CD1c-positive myeloid dendritic cell (primary cell): ENCODE measurements around the gene THOC5.
"Not testable (repeated sequence)": the region's sequence is repeated elsewhere in the genome, so short reads cannot be mapped to it uniquely, and the experiment has no call there.

Source experiments
- DNase-seq: peaks from one replicate; pipeline ENCODE4 v3.0.0-alpha.2; 2016; ENCODE audit errors: extremely low spot score

Gene THOC5

DNA sequence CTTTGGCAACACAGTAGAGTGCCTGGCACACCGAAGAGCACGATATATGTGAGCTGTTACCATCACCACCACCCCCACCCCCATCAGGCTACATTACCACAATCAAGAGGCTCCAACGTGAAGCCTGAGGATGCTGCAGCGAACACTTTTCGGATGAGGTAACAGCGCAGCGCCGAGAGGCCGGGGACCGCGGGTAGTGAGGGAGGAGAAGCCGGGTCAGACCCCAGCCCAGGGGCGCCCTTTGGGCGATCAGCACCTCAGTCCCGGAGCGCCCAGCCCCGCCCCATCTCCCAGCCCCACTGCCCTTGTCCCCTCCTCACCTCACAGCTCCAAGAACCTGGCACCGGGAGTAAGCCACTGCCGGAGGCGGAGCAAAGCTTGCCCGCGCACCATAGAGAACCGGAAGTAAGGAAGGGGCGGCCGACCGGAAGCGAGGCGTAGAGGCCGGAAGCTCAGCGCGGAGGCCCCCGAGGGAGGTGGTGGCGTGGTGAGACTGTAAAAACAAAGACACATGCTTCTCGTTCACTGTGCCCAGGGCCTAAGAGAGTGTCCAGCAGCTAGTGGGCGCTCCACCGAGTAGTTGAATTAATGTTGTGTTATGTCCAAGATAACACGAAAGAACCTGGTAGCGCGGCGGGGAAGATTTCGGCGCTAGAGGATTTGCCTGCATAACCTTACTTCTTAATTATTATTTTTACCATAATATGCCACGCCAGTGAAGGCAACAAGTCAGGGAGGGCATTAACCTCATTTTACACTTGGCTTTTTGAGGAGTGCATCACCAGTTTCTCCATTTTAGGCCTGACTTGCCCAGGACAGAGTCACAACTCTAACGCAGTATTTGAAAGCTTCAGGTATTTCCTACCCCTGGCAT lies at the start of gene THOC5:
Gene THOC5, minus strand, starts transcription at position 407 of the 874 bp plus-strand sequence. CDS start 4,610 bp downstream, outside the sequence.
- DNase-seq: peak; percentile 93

- DNase-seq: no peak
Measured at GRCh38 chr22:29598684-29599020, 45.1 kb upstream of the THOC5 start.

GRCh38 chr22:29597871-29598683 lies 44.5 kb upstream of the THOC5 start:
- not testable (repeated sequence) for DNase-seq

DNA sequence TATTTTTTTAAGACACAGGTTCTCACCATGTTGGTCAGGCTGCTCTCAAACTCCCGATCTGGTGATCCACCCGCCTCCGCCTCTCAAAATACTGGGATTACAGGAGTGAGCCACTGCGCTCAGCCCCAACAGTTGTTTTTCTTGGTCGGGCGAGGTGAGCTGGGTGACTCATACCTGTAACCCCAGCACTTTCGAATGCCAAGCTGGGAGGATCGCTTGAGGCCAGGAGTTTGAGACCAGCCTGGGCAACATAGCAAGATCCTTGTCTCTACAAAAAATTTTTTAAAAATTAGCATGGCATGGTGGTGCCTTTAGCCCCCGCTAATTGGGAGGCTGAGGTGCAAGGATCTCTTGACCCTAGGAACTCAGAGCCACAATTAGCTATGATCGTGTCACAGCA lies 42.9 kb upstream of the THOC5 start:
- DNase-seq: no peak

DNA sequence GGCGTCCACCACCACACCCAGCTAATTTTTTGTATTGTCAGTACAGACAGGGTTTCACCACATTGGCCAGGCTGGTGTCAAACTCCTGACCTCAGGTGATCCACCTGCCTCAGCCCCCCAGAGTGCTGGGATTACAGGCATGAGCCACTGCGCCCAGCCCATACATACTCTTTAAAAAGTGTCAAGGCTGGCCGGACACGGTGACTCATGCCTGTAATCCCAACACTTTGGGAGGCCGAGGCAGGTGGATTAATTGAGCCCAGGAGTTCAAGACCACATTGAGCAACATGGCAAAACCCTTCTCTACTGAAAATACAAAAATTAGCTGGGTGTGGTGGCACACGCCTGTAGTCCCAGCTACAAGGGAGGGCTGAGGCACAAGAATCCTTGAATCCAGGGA lies 40.9 kb upstream of the THOC5 start:
- not testable (repeated sequence) for DNase-seq

DNA sequence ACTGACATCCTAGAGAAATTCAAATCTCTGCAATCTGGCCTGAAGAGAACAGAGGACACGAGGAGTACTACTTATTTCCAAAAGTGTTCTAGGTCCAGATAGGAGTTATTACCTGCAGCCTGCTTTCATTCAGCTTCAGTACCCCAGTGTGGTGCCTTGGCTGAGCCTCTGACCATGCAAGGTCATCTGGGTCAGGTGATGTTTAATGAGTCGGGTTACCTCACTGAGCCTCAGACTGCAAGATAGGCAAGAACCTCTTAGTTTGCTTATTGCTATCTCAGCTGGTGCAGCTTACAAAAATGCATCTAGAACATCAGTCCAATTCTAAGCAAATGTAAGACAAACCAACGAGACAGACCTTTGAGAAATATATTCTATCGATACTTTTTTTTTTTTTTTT lies 40.4 kb upstream of the THOC5 start:
- DNase-seq: no peak

DNA sequence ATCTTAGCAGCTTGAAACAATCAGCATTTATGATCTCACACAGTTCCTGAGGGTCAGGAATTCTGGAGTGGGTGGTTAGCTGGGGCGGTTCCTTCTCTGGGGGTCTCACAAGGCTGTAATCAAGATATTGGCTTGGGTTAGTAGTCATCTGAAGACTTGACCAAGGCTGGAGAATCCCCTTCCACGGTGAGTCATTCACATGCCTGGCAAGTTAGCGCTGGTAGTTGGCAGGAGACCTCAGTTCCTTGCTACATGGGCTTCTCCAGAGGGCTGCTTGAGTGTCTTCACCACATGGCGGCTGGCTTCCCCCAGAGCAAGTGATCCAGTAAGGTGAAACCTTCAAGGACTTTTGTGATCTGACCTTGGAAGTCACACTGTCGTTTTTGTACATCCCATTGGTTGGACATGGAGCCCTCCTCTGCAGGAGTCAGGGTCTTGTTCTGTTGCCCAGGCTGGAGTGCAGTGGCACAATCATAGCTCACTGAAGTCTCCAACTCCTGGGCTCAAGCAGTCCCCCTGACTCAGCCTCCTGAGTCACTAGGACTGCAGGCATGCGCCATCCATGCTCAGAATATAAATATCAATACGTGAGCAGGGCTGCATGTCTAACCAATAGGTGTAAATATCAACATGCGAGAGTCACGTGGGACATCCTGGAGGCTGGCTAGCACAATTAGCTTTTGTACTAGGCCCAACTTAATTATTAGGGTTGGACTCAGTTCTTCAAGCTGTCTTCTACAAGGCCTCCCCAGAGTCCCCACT lies 34.6 kb upstream of the THOC5 start:
- peak; percentile 28 for DNase-seq

DNA sequence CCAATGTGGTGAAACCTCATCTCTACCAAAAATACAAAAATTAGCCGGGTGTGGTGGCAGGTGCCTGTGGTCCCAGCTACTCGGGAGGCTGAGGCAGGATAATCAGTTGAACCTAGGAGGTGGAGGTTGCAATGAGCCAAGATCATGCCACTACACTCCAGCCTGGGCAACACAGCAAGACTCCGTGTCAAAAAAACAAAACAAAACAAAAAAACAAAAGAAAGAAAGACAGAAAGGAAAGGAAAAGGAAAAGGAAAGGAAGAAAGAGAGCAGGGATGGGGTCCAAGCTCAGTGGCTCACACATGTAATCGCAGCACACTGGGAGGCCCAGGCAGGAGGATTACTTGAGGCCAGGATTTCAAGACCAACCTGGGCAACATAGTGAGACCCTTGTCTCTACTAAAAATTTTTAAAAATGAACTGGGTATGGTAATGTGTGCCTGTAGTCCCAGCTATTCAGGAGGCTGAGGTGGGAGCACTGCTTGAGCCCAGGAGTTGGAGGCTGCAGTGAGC lies 32.7 kb upstream of the THOC5 start:
- DNase-seq: not testable (repeated sequence)

DNA sequence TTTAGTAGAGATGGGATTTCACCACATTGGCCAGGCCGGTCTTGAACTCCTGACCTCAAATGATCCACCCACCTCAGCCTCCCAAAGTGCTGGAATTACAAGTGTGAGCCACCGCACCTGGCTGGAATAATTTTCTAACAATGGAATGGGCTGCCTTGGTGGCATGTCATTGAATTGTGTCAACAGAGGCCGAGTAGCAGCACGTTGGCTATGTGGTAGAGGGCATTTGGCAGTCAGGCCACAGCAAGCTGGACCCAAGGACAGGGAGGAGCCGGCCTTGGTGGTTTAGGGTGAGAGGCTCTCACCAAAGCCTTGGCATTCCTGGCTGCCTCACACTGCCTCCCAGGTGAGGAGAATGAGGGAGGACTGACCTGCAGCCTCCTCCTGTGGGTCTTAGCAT lies 31.4 kb upstream of the THOC5 start:
- no peak for DNase-seq

- no peak for DNase-seq
Measured at GRCh38 chr22:29581799-29582198, 28.2 kb upstream of the THOC5 start.

DNA sequence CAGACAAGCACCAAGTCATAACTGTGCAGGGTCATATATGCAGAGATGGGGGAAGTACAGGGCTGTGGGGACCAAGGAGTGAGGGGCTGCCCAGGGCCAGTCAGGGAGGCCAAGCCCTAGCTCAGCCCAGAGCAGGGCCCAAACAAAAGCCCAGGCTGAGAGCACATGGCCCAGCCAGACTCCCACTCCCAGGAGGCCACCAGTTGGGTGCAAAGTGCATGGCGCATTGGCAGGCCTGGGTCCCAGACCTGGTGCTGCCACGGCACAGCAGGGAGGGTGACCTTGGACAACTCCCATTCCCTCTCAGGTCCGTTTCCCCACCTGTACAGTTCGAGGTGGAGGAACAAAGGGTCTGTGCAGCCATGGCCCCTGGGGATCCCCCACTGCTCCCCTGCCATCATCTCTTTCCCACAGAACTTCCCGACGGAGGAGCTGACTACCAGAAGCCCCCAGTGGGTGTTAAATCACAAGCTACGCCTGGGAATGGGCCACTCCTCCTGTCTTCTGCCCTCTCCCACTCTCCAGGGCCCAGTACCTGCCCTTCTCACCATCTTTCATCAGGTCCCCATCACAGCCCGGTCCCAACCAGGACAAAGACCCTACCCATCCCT lies 26.7 kb upstream of the THOC5 start:
- no peak for DNase-seq

- DNase-seq: no peak
Measured at GRCh38 chr22:29578462-29579200, 25.1 kb upstream of the THOC5 start.

DNA sequence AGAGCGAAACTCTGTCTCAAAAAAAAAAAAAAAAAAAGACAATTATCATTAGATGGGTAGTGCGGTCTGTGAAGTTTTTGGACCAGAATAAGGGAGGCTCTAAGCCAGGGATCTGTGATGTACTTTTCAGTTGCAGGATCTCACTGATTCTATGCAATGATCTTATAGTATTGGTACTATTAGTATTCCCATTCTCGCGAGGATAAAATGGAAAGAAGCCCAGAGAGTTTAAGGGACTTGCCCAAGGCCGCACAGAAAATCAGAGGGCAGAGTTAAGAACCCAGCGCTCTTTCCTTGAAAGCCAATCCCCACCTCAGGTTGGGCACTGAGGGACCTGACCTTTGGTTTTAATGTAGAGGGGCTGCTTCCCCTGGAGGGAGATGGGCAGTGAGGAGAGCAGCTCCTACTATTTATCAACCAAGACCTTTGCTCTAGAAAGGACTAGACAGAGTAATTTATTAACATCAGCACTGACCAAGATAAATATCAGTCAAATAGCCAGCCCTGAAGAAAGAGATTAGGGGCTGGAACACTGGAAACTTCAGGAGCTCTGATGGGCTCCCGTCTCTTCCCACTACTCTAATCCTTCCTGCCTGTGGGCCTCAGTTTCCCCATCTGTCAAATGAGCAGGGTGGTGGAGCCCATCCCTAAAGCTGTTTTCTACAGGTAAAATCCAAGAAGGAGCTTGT lies 21.3 kb upstream of the THOC5 start:
- DNase-seq: no peak

DNA sequence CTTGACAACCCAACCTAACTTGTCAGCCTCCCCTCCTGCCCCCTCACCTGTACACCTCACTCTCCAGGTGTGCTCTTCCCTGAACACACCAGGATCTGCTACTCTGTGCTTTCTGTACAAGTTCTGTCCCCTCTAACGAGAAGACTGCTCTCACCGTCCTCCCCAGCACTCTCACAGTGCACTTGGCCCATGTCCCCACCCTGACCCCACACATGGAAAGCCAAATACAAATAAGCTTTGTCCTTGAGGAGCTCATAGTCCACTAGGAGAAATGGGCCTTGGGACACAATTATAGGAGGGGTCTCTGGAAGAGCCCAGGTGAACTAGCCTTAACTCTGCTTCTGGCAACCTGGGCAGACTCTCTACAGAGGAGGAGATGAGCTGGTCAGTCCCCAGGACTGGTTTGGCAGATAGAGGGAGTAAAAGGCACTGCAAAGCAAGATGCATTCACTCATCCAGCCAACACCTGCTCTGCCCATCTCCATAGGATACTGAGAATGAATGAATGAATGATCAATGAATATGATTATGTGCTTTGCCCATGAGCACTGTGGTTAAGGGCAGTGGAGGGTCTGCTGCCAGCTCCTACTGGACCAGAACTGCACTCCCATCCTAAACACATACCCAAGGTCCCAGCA lies 17.5 kb upstream of the THOC5 start:
- DNase-seq: no peak

DNA sequence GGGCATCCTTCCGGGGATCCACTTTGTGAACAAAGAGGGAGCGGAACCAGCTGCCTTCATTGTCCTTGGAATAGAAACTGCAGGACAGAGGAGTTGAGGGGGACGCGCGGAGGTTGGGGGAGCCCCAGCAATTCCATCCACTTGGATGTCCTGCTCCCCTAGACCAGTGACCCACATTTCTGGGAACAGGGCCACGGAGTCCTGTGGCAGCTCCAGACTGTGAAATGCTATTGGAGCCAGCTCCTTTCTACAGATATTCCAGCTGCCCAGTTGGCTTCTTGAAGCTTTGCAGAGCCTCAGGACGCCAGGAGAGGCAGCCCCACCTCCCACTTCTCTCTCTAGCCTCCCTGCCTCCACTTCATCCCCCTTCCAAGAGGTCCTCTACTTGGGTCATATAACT lies 16.9 kb upstream of the THOC5 start:
- DNase-seq: no peak

GRCh38 chr22:29569011-29569678 lies 15.6 kb upstream of the THOC5 start:
- DNase-seq: no peak

DNA sequence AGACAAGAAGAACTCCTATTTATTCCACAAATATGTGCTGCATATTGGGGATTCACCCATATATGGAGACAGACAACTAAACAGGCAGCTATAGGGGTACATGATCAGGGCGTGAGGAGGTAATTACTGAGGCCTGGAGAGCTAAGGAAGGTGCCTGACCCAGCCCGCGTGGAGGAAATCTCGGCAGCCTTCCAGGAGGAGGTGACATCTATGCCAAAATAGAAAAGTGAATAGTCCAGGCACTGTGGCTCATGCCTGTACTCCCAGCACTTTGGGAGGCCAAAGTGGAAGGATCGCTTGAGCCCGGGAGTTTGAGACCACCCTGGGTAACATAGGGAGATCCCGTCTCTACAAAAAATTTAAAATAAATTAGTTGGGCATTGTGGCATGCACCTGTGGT lies 13.8 kb upstream of the THOC5 start:
- no peak for DNase-seq

DNA sequence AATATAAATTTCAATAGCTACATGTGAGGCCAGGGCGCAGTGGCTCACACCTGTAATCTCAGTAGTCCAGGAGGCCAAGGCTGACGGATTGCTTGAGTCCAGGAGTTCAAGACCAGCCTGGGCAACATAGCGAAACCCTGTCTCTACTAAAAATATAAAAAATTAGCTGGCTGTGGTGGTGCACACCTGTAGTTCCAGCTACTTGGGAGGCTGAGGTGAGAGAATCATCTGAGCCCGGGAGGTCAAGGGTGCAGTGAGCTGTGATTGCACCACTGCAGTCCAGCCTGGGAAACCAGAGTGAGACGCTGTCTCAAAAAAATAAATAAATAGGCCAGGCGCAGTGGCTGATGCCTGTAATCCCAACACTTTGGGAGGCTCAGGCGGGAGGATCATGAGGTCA lies 13.0 kb upstream of the THOC5 start:
- DNase-seq: not testable (repeated sequence)
